Psoas muscle (tissue), 8 donors: ENCODE measurements around the gene LRRC4C. TPM values are rescaled to one million over a fixed set of nuclear protein-coding genes. Genes with fewer than 3 reads are reported as not detected.

Experiments used
- ATAC-seq, 4 donors: fragments of 200-7000 bp; cut with Tn5 transposase; one replicate each; pipeline ENCODE4 v1.9.1; 2020; ENCODE audit warnings: moderate library complexity in 3 of 4, mild to moderate bottlenecking in 2 of 4
- DNase-seq, 2 donors: peaks; one replicate each; pipeline ENCODE4 v3.0.0-alpha.2; 2020
- H3K27ac ChIP-seq: fragments of 200-600 bp; one replicate; pipeline ENCODE4 v1.8.0; 2022
- H3K27me3 ChIP-seq, 3 donors: fragments of 200-600 bp in 1 of 3; one replicate each; pipeline versions ENCODE4 v1.6.1 to v1.8.0; 2013 to 2022; ENCODE audit warnings: low read length in 2 of 3, mild to moderate bottlenecking in 2 of 3, moderate library complexity in 1 of 3; ENCODE audit not compliant: insufficient read depth in 3 of 3
- H3K36me3 ChIP-seq, 2 donors: fragments of 200-600 bp in 1 of 2; one replicate each; pipeline versions ENCODE4 v1.6.1 to v1.8.0; 2013 to 2022; ENCODE audit warnings: low read depth in 1 of 2, mild to moderate bottlenecking in 1 of 2, moderate library complexity in 1 of 2; ENCODE audit not compliant: insufficient read depth in 1 of 2
- H3K4me1 ChIP-seq: fragments of 200-600 bp; one replicate; pipeline ENCODE4 v1.8.0; 2022
- H3K4me3 ChIP-seq: fragments of 200-600 bp; one replicate; pipeline ENCODE4 v1.8.0; 2022; ENCODE audit warnings: mild to moderate bottlenecking
- H3K9me3 ChIP-seq: fragments of 200-600 bp; one replicate; pipeline ENCODE4 v1.8.0; 2022
- WGBS, 3 donors: extraction: QIAGEN DNeasy Blood & Tissue Kit; methylation state at CpG; one replicate each; pipeline versions ENCODE4 v1.1.6 to v1.1.7; 2013; 5-methylcytosine and 5-hydroxymethylcytosine counted together
- intact Hi-C, 2 donors: fragments of 100-400 bp; cut with DNase I; formaldehyde crosslinking; loops; one replicate each; pipeline versions ENCODE4 v1.11.0 to v1.14.2; 2022
- polyA plus RNA-seq, 3 donors: library from polyadenylated mRNA; stranded (reverse); fragments of 200-250 nt; gene quantifications; one replicate each; pipeline ENCODE4 v1.2.3, GENCODE V29; 2013
- total RNA-seq, 4 donors: library from RNA; stranded (reverse); fragmentation: NEBNext Ultra II Directional in 2 of 4; extraction: Animal tissue kit (Norgen Biotek cat#: 25700) in 2 of 4; gene quantifications; one replicate each; pipeline versions ENCODE4 v1.2.1 to v1.2.4, GENCODE V29; 2021 to 2023
- TF ChIP-seq, protein P1 (sequence below): fragments of 200-600 bp; IDR thresholded peaks from one replicate; pipeline ENCODE4 v1.8.0; 2022; ENCODE audit warnings: antibody characterized with exemption
- donor health status: healthy with polysubstance abuse.
- donor health status: DM: no; HTN: no; CAD: no; lungs with moderate emphysema.
- donor health status: Bipolar disorder and iron deficiency.
- donor health status: healthy.
- donor health status: DM: yes; HTN: yes; CAD: no.
- donor health status: DM: no; HTN: no; CAD: no.
- donor health status: DM: no; HTN: no; CAD: no.
- donor health status: DM: yes; HTN: yes; CAD: no.

LRRC4C gene
- total and polyA plus RNA-seq, 7 donors, result 0.04 to 0.34 (median 0.12) TPM; not detected in 1

- intact Hi-C loops, result no loop called here
- Histone ChIP-seq H3K27ac (no peak overlapping the region), H3K4me3 (no peak overlapping the region), H3K9me3 (no peaks in the 10 kb centered on the region), H3K36me3 (no peaks in the 10 kb centered on the region), H3K27me3 (no peaks in the 10 kb centered on the region), H3K4me1 (no peaks in the 10 kb centered on the region)
- no peak for ATAC-seq
- DNase-seq, result no peak
- 49 to 75% (median 67%) methylated on average over 1 of the region's 1 CpG for WGBS, 3 donors
- TF ChIP-seq, protein P1, sequence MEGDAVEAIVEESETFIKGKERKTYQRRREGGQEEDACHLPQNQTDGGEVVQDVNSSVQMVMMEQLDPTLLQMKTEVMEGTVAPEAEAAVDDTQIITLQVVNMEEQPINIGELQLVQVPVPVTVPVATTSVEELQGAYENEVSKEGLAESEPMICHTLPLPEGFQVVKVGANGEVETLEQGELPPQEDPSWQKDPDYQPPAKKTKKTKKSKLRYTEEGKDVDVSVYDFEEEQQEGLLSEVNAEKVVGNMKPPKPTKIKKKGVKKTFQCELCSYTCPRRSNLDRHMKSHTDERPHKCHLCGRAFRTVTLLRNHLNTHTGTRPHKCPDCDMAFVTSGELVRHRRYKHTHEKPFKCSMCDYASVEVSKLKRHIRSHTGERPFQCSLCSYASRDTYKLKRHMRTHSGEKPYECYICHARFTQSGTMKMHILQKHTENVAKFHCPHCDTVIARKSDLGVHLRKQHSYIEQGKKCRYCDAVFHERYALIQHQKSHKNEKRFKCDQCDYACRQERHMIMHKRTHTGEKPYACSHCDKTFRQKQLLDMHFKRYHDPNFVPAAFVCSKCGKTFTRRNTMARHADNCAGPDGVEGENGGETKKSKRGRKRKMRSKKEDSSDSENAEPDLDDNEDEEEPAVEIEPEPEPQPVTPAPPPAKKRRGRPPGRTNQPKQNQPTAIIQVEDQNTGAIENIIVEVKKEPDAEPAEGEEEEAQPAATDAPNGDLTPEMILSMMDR, result no peak
Measured at GRCh38 chr11:40315122-40315521, 1144.3 kb downstream of the LRRC4C start.

GRCh38 chr11:40314327-40314726 is 1145.1 kb downstream of the LRRC4C start:
- no peaks in the 10 kb centered on the region for H3K27me3 ChIP-seq
- intact Hi-C loops, result no loop called here
- no peak for DNase-seq
- H3K9me3 ChIP-seq, result no peaks in the 10 kb centered on the region
- H3K4me3 ChIP-seq, result no peak overlapping the region
- H3K4me1 ChIP-seq, result no peaks in the 10 kb centered on the region
- WGBS, 3 donors, result 30 to 41% (median 31%) methylated on average over 2 of the region's 2 CpGs
- TF ChIP-seq, protein P1, result no peak
- ATAC-seq, result no peak
- H3K36me3 ChIP-seq, result no peaks in the 10 kb centered on the region
- H3K27ac ChIP-seq, result no peak overlapping the region

- Histone ChIP-seq H3K36me3 (no peaks in the 10 kb centered on the region), H3K4me1 (no peaks in the 10 kb centered on the region), H3K9me3 (no peaks in the 10 kb centered on the region), H3K27ac (no peak overlapping the region), H3K4me3 (no peak overlapping the region), H3K27me3 (no peaks in the 10 kb centered on the region)
- DNase-seq, result no peak
- TF ChIP-seq, protein P1, result no peak
- 3 to 21% (median 15%) methylated on average over 1 of the region's 1 CpG for WGBS, 3 donors
- no peak for ATAC-seq
- intact Hi-C loops, result no loop called here
Measured at GRCh38 chr11:40306938-40307548, 1152.4 kb downstream of the LRRC4C start.

GRCh38 chr11:40302669-40303068 is 1156.8 kb downstream of the LRRC4C start:
- 66 to 70% (median 68%) methylated on average over 4 of the region's 4 CpGs for WGBS, 3 donors
- Histone ChIP-seq H3K27ac (no peak overlapping the region), H3K36me3 (no peaks in the 10 kb centered on the region), H3K4me1 (no peaks in the 10 kb centered on the region), H3K4me3 (no peak overlapping the region), H3K27me3 (no peaks in the 10 kb centered on the region), H3K9me3 (no peaks in the 10 kb centered on the region)
- ATAC-seq (no peak), DNase-seq (no peak)
- TF ChIP-seq, protein P1, result no peak
- intact Hi-C loops, result no loop called here

DNA sequence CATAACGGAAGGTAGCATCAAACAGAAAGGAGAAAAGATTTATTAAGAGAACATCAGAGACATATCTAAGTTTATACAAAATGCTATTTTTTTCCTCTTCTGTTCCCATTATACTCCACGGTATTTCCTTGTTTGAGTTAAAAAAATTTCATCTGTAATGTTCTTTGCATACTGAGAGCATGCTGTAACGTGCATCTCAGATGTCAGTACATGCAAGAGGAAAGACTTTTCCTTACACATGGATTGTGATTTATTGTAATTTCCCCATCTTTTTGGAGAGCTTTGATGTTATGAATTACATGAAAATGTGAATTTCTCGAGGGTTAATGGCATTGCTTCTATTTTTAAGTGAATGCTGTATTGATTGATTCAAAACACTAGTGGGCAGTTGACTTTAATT is 1164.0 kb downstream of the LRRC4C start:
- DNase-seq (no peak), ATAC-seq (no peak)
- TF ChIP-seq, protein P1, result no peak
- H3K27me3 ChIP-seq, result peaks cover 0 to 4% (median 0%) of the 10 kb centered on the region in 3 donors
- H3K9me3 ChIP-seq, result no peaks in the 10 kb centered on the region
- H3K27ac ChIP-seq, result no peak overlapping the region
- no peaks in the 10 kb centered on the region for H3K4me1 ChIP-seq
- no peaks in the 10 kb centered on the region for H3K36me3 ChIP-seq
- H3K4me3 ChIP-seq, result no peak overlapping the region
- whole genome bisulfite sequencing, 3 donors, result 38 to 50% (median 44%) methylated on average over 4 of the region's 4 CpGs
- intact Hi-C loops, result no loop called here
